HepG2 (cell line): ENCODE data around the gene NT5DC1. TPM values are rescaled to one million over a fixed set of nuclear protein-coding genes. Genes with fewer than 3 reads are reported as not detected.

ENCODE experiments used
- HNF1A ChIP-seq, 2 experiments: sonication (generic) in 1 of 2; formaldehyde crosslinking in 1 of 2; IDR thresholded peaks; 2 replicates each; pipeline versions ENCODE4 v1.4.0 to v1.6.1; 2016 to 2020; ENCODE audit warnings: borderline replicate concordance in 1 of 2, low read depth in 1 of 2, mild to moderate bottlenecking in 1 of 2, missing genetic modification reagents in 1 of 2
- ISX ChIP-seq: sonication (generic); formaldehyde crosslinking; conservative IDR thresholded peaks from 2 replicates; pipeline ENCODE4 v1.5.0; 2020; ENCODE audit warnings: missing genetic modification reagents
- MXD4 ChIP-seq: IDR thresholded peaks from 2 replicates; pipeline ENCODE4 v1.6.1; 2016; ENCODE audit warnings: mild to moderate bottlenecking, missing biosample characterization, missing genetic modification reagents
- NCOA1 ChIP-seq: sonication (generic); formaldehyde crosslinking; IDR thresholded peaks from 2 replicates; pipeline ENCODE4 v1.9.0; 2021; ENCODE audit warnings: missing genetic modification reagents
- NFYB ChIP-seq: sonication (generic); formaldehyde crosslinking; IDR thresholded peaks from 2 replicates; pipeline ENCODE4 v1.4.0; 2020; ENCODE audit warnings: missing genetic modification reagents
- NR2C2 ChIP-seq: sonication (generic); formaldehyde crosslinking; IDR thresholded peaks from 2 replicates; pipeline ENCODE4 v1.4.0; 2020; ENCODE audit warnings: missing genetic modification reagents, mild to moderate bottlenecking, moderate library complexity, borderline replicate concordance
- PREB ChIP-seq: sonication (generic); formaldehyde crosslinking; IDR thresholded peaks from 2 replicates; pipeline ENCODE4 v1.4.0; 2020; ENCODE audit warnings: missing genetic modification reagents
- RFX1 ChIP-seq: fragments of 450-650 bp; IDR thresholded peaks from 2 replicates; pipeline ENCODE4 v1.6.1; 2017
- SRSF4 ChIP-seq: fragments of 200-400 bp; formaldehyde crosslinking; IDR thresholded peaks from one replicate; pipeline ENCODE4 v1.6.1; 2018; ENCODE audit warnings: mild to moderate bottlenecking, low read depth, low read length, moderate library complexity; ENCODE audit not compliant: poor library complexity, severe bottlenecking
- ZFP36L2 ChIP-seq: sonication (generic); formaldehyde crosslinking; IDR thresholded peaks from 2 replicates; pipeline ENCODE4 v1.4.0; 2020; ENCODE audit warnings: missing genetic modification reagents
- ZNF510 ChIP-seq: sonication (generic); formaldehyde crosslinking; IDR thresholded peaks from 2 replicates; pipeline ENCODE4 v1.4.0; 2020; ENCODE audit warnings: low read depth, mild to moderate bottlenecking, missing genetic modification reagents
- ZNF687 ChIP-seq: sonication (generic); formaldehyde crosslinking; IDR thresholded peaks from 2 replicates; pipeline ENCODE4 v1.5.1; 2020; ENCODE audit warnings: mild to moderate bottlenecking, missing genetic modification reagents, moderate library complexity
- ZSCAN22 ChIP-seq: sonication (generic); formaldehyde crosslinking; IDR thresholded peaks from 2 replicates; pipeline ENCODE4 v1.4.0; 2020; ENCODE audit warnings: mild to moderate bottlenecking, missing genetic modification reagents
- polyA plus RNA-seq, 8 experiments: library from polyadenylated mRNA; depleted of rRNA in 3 of 8; stranded (reverse) in 7 of 8; unstranded in 1 of 8; fragments of >200 nt; fragmentation: Illumina TruSeq in 4 of 8; extraction: Trizol in 4 of 8; gene quantifications; 2 replicates each; pipeline versions ENCODE4 v1.2.1 to v1.2.3, GENCODE V29; 2011 to 2016; ENCODE audit warnings: low read depth in 4 of 8, missing spikeins in 1 of 8, mixed read lengths in 1 of 8; ENCODE audit not compliant: insufficient read depth in 1 of 8
- total RNA-seq, 5 experiments: library from RNA; depleted of rRNA; stranded (reverse); fragments of >200 nt; fragmentation: Illumina TruSeq; extraction: Trizol; gene quantifications; 2 replicates each; pipeline ENCODE4 v1.2.3, GENCODE V29; 2016; ENCODE audit warnings: low read depth in 1 of 5

NT5DC1 gene
- total and polyA plus RNA-seq, 2 of the 13 experiments (the other 11 are each of a cell fraction or from before 2014, with no cell fraction given), result 27.0 to 56.1 TPM

DNA sequence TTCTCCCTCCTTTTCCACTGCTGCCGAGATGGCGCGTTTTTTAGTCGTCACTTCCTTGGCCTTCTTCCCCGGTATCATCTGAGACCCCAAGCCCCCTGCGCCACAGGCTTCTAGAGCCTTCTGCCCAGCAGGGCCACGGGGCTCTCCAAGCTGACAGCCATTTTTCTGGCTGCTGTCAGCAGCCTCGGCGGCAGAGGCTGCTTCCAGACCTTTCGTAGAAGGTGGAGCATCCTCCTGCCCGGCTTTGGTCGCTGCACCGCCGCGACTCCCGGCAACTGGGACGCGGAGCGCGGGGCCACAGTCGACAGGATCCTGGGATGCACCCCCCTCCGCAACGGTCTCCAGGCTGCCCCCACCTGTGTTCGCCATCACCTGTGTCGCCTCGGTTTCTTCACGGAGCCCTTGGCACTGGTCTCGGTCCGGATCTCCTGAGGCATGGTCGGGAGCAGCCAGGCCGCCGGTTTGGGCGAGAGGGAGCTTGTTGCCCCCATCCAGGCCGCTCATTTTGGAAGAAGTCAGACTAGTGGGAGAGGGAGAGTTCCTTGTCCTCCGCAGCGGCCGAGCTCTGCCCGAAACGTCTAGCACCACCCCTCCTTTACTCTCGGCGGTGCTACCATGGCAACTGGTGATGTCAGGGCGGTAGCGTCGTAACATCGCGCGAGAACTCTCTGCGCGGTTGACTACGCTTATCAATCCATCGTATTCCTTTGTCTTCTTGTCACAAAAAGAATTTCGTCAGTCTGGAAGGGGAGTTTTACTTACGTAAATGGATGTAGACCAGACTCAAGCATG is 153.0 kb downstream of the NT5DC1 start, which contains the start of gene TSPYL4 (continued):
- TF ChIP-seq SRSF4 (no peak), ISX (CRISPR knock-in tag) (no peak), ZNF687 (CRISPR knock-in tag) (peak; percentile 98), HNF1A (IDR thresholded peaks at IDR 0.05; ENCODE audit: low read depth) (no peak), HNF1A (CRISPR knock-in tag; IDR thresholded peaks at IDR 0.05; ENCODE audit: borderline replicate concordance) (peak; percentile 50; the same call in 1 of the 2 replicates), ZFP36L2 (CRISPR knock-in tag) (no peak; the same call in 1 of the 2 replicates), NCOA1 (CRISPR knock-in tag) (0 out of 2 replicates have a peak, but pooled peaks have one; percentile 55), NFYB (no peak), NR2C2 (CRISPR knock-in tag) (no peak), ZNF510 (no peak), PREB (CRISPR knock-in tag) (no peak), RFX1 (peak; percentile 94), ZSCAN22 (CRISPR knock-in tag) (0 out of 2 replicates have a peak, but pooled peaks have one; percentile 41), MXD4 (CRISPR knock-in tag) (peak; percentile 46)
